Measurements from ENCODE around the gene SENP3.

DNA sequence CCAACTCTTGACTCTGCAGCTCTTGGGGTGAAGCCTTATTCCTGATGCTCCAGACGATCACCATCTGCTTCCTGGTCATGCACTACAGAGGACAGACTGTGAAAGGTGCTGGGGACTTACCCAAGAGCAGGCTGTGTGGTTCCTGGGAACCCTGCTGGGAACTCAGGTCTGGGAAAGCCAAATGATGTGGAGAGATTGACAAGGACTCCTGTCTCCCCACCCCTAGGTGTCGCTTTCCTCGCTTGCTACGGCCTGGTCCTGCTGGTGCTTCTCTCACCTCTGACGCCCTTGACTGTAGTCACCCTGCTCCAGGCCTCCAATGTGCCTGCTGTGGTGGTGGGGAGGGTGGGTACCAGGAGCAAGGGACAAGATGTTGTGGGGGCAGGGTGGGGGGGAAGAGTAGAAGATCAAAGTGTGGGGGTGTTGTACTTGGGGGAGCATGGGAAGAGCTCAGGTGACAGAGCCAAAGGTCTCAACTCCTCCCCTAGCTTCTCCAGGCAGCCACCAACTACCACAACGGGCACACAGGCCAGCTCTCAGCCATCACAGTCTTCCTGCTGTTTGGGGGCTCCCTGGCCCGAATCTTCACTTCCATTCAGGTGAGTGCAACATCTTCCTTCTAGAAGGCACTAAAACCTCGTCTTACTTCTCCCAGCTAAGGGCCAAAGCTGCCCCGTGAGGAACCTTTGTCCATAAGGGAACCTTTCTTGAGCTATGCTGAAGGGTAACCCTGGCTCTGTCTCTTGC, 25.1 kb downstream of the SENP3 start:
- TF ChIP-seq POLR2AphosphoS5 (IDR thresholded peaks at IDR 0.05) (no peak), POLR2A (IDR thresholded peaks at IDR 0.05) (no peak), EP300 (IDR thresholded peaks at IDR 0.05) (no peak)
- TF ChIP-seq, protein P1, sequence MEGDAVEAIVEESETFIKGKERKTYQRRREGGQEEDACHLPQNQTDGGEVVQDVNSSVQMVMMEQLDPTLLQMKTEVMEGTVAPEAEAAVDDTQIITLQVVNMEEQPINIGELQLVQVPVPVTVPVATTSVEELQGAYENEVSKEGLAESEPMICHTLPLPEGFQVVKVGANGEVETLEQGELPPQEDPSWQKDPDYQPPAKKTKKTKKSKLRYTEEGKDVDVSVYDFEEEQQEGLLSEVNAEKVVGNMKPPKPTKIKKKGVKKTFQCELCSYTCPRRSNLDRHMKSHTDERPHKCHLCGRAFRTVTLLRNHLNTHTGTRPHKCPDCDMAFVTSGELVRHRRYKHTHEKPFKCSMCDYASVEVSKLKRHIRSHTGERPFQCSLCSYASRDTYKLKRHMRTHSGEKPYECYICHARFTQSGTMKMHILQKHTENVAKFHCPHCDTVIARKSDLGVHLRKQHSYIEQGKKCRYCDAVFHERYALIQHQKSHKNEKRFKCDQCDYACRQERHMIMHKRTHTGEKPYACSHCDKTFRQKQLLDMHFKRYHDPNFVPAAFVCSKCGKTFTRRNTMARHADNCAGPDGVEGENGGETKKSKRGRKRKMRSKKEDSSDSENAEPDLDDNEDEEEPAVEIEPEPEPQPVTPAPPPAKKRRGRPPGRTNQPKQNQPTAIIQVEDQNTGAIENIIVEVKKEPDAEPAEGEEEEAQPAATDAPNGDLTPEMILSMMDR (IDR thresholded peaks at IDR 0.05): peak; percentile 9 to 54

All from suprapubic skin (tissue), 4 donors.